ENCODE data around the gene MLX. TPM values are rescaled to one million over a fixed set of nuclear protein-coding genes. Genes with fewer than 3 reads are reported as not detected.

Gene MLX
- polyA plus RNA-seq, 1 donor, result 52.0 TPM

GRCh38 chr17:42566215-42566882 lies 551 bp upstream of the MLX start:
- no peaks in the 10 kb centered on the region for H3K9me3 ChIP-seq (ENCODE audit: control insufficient read depth, low read depth, low read length)
- peaks cover 46% of the 10 kb centered on the region for H3K4me1 ChIP-seq (ENCODE audit: control insufficient read depth, insufficient read depth, low read length)
- H3K4me3 ChIP-seq (ENCODE audit: low read length), result peak overlapping the region; percentile 88
- DNase-seq, result no peak
- H3K27ac ChIP-seq (ENCODE audit: low read length), result peak overlapping the region; percentile 91
- H3K36me3 ChIP-seq (ENCODE audit: control insufficient read depth, insufficient read depth, low read length), result peaks cover 53% of the 10 kb centered on the region
- no peaks in the 10 kb centered on the region for H3K27me3 ChIP-seq (ENCODE audit: control insufficient read depth, insufficient read depth, low read length)
- WGBS (ENCODE audit: insufficient coverage, low lambda C conversion rate), result no CpG with 5 or more reads among the region's 28 CpGs

GRCh38 chr17:42568341-42569111 lies 1.6 kb downstream of the MLX start:
- DNase-seq, result no peak
- Histone ChIP-seq H3K27me3 (ENCODE audit: control insufficient read depth, insufficient read depth, low read length) (no peaks in the 10 kb centered on the region), H3K36me3 (ENCODE audit: control insufficient read depth, insufficient read depth, low read length) (peaks cover 75% of the 10 kb centered on the region), H3K4me1 (ENCODE audit: control insufficient read depth, insufficient read depth, low read length) (peaks cover 33% of the 10 kb centered on the region), H3K4me3 (ENCODE audit: low read length) (no peak overlapping the region), H3K9me3 (ENCODE audit: control insufficient read depth, low read depth, low read length) (no peaks in the 10 kb centered on the region), H3K27ac (ENCODE audit: low read length) (peak overlapping the region; percentile 27)
- WGBS (ENCODE audit: insufficient coverage, low lambda C conversion rate), result no CpG with 5 or more reads among the region's 14 CpGs

- peaks cover 17% of the 10 kb centered on the region for H3K4me1 ChIP-seq (ENCODE audit: control insufficient read depth, insufficient read depth, low read length)
- H3K27ac ChIP-seq (ENCODE audit: low read length), result no peak overlapping the region
- H3K27me3 ChIP-seq (ENCODE audit: control insufficient read depth, insufficient read depth, low read length), result no peaks in the 10 kb centered on the region
- no peak for DNase-seq
- H3K4me3 ChIP-seq (ENCODE audit: low read length), result no peak overlapping the region
- H3K36me3 ChIP-seq (ENCODE audit: control insufficient read depth, insufficient read depth, low read length), result peaks cover 64% of the 10 kb centered on the region
- WGBS (ENCODE audit: insufficient coverage, low lambda C conversion rate), result 100% methylated on average over 4 of the region's 12 CpGs
- H3K9me3 ChIP-seq (ENCODE audit: control insufficient read depth, low read depth, low read length), result no peaks in the 10 kb centered on the region
Measured at GRCh38 chr17:42571435-42572225, 4.7 kb downstream of the MLX start.

GRCh38 chr17:42573095-42573494 lies 6.2 kb downstream of the MLX start:
- peaks cover 64% of the 10 kb centered on the region for H3K36me3 ChIP-seq (ENCODE audit: control insufficient read depth, insufficient read depth, low read length)
- no peak for DNase-seq
- no peak overlapping the region for H3K27ac ChIP-seq (ENCODE audit: low read length)
- no peaks in the 10 kb centered on the region for H3K9me3 ChIP-seq (ENCODE audit: control insufficient read depth, low read depth, low read length)
- peaks cover 16% of the 10 kb centered on the region for H3K4me1 ChIP-seq (ENCODE audit: control insufficient read depth, insufficient read depth, low read length)
- H3K27me3 ChIP-seq (ENCODE audit: control insufficient read depth, insufficient read depth, low read length), result no peaks in the 10 kb centered on the region
- no peak overlapping the region for H3K4me3 ChIP-seq (ENCODE audit: low read length)
- no CpG with 5 or more reads among the region's 4 CpGs for WGBS (ENCODE audit: insufficient coverage, low lambda C conversion rate)

- WGBS (ENCODE audit: insufficient coverage, low lambda C conversion rate), result no CpG with 5 or more reads among the region's 3 CpGs
- peaks cover 53% of the 10 kb centered on the region for H3K36me3 ChIP-seq (ENCODE audit: control insufficient read depth, insufficient read depth, low read length)
Measured at GRCh38 chr17:42574463-42574862, 7.6 kb downstream of the MLX start.

GRCh38 chr17:42577140-42577531 lies 10.2 kb downstream of the MLX start:
- Histone ChIP-seq H3K4me1 (ENCODE audit: control insufficient read depth, insufficient read depth, low read length) (peaks cover 5% of the 10 kb centered on the region), H3K9me3 (ENCODE audit: control insufficient read depth, low read depth, low read length) (no peaks in the 10 kb centered on the region), H3K4me3 (ENCODE audit: low read length) (peak overlapping the region; percentile 81), H3K27me3 (ENCODE audit: control insufficient read depth, insufficient read depth, low read length) (no peaks in the 10 kb centered on the region), H3K36me3 (ENCODE audit: control insufficient read depth, insufficient read depth, low read length) (peaks cover 53% of the 10 kb centered on the region), H3K27ac (ENCODE audit: low read length) (no peak overlapping the region)
- WGBS (ENCODE audit: insufficient coverage, low lambda C conversion rate), result no CpG with 5 or more reads among the region's 18 CpGs
- no peak for DNase-seq

More at GRCh38 chr17:42574463-42574862, 7.6 kb downstream of the MLX start:
- H3K4me1 ChIP-seq (ENCODE audit: control insufficient read depth, insufficient read depth, low read length), result peaks cover 5% of the 10 kb centered on the region
- no peak overlapping the region for H3K4me3 ChIP-seq (ENCODE audit: low read length)
- H3K27ac ChIP-seq (ENCODE audit: low read length), result no peak overlapping the region
- no peaks in the 10 kb centered on the region for H3K9me3 ChIP-seq (ENCODE audit: control insufficient read depth, low read depth, low read length)
- H3K27me3 ChIP-seq (ENCODE audit: control insufficient read depth, insufficient read depth, low read length), result no peaks in the 10 kb centered on the region
- DNase-seq, result no peak

- no CpG with 5 or more reads among the region's 52 CpGs for WGBS (ENCODE audit: insufficient coverage, low lambda C conversion rate)
- Histone ChIP-seq H3K27me3 (ENCODE audit: control insufficient read depth, insufficient read depth, low read length) (no peaks in the 10 kb centered on the region), H3K27ac (ENCODE audit: low read length) (peak within 1 kb of the TSS; percentile 72), H3K36me3 (ENCODE audit: control insufficient read depth, insufficient read depth, low read length) (peaks cover 53% of the 10 kb centered on the region), H3K4me1 (ENCODE audit: control insufficient read depth, insufficient read depth, low read length) (peaks cover 5% of the 10 kb centered on the region), H3K4me3 (ENCODE audit: low read length) (peak within 1 kb of the TSS; percentile 81), H3K9me3 (ENCODE audit: control insufficient read depth, low read depth, low read length) (no peaks in the 10 kb centered on the region)
- DNase-seq, result peak; percentile 93 to 94
Measured at GRCh38 chr17:42577532-42578281, 10.8 kb downstream of the MLX start, which contains the start of gene PSMC3IP. Gene PSMC3IP (minus strand): TSS chr17:42577729. CDS start chr17:42577686, 43 bp downstream.

DNA sequence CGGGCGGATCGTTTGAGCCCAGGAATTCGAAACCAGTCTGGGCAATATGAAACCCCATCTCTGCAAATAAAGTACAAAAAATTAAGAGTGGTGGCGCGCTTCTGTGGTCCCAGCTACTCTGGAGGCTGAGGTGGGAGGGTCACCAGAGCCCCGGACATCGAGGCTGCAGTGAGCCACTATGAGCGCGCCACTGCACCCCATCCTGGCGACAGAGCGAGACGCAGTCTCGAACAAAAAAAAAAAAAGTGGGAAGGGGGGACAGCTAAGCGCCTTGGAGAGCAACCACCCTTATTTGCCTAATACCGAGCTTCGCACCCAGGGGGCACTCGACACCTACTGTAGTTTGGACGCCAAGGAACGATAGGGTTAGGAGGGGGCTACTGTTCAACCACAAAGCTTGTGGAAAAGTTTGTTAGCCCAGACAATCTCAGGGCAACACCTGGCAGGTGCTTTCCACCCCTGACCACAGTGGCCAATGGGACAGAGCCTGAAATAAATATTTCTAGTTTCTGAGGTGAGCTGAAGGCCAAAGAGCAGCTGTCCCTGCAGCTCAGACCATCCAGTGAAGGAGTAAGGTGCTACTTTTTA lies 11.5 kb downstream of the MLX start:
- peak; percentile 43 to 70 for DNase-seq
- Histone ChIP-seq H3K27ac (ENCODE audit: low read length) (peak overlapping the region; percentile 72), H3K9me3 (ENCODE audit: control insufficient read depth, low read depth, low read length) (no peaks in the 10 kb centered on the region), H3K27me3 (ENCODE audit: control insufficient read depth, insufficient read depth, low read length) (no peaks in the 10 kb centered on the region), H3K36me3 (ENCODE audit: control insufficient read depth, insufficient read depth, low read length) (peaks cover 53% of the 10 kb centered on the region), H3K4me1 (ENCODE audit: control insufficient read depth, insufficient read depth, low read length) (peaks cover 5% of the 10 kb centered on the region), H3K4me3 (ENCODE audit: low read length) (peak overlapping the region; percentile 81)
- WGBS (ENCODE audit: insufficient coverage, low lambda C conversion rate), result 0% methylated on average over 2 of the region's 20 CpGs

GRCh38 chr17:42579794-42580551 lies 13.1 kb downstream of the MLX start:
- H3K36me3 ChIP-seq (ENCODE audit: control insufficient read depth, insufficient read depth, low read length), result peaks cover 55% of the 10 kb centered on the region
- no peak for DNase-seq
- H3K27ac ChIP-seq (ENCODE audit: low read length), result no peak overlapping the region
- H3K9me3 ChIP-seq (ENCODE audit: control insufficient read depth, low read depth, low read length), result no peaks in the 10 kb centered on the region
- no peaks in the 10 kb centered on the region for H3K27me3 ChIP-seq (ENCODE audit: control insufficient read depth, insufficient read depth, low read length)
- H3K4me3 ChIP-seq (ENCODE audit: low read length), result no peak overlapping the region
- peaks cover 5% of the 10 kb centered on the region for H3K4me1 ChIP-seq (ENCODE audit: control insufficient read depth, insufficient read depth, low read length)
- no CpG with 5 or more reads among the region's 2 CpGs for WGBS (ENCODE audit: insufficient coverage, low lambda C conversion rate)

Measured in large intestine (tissue), 3 donors.